Liver (tissue), 2 donors: Measurements from ENCODE around the gene C1S.

ENCODE experiments used
- GABPA ChIP-seq, 2 donors: IDR thresholded peaks in 1 of 2; conservative IDR thresholded peaks in 1 of 2; 2 replicates each; pipeline ENCODE4 v1.6.1; 2016; ENCODE audit warnings: antibody characterized with exemption in 2 of 2, mild to moderate bottlenecking in 1 of 2, moderate library complexity in 1 of 2
- TAF1 ChIP-seq: conservative IDR thresholded peaks from 2 replicates; pipeline ENCODE4 v1.6.1; 2016; ENCODE audit warnings: antibody characterized with exemption, mild to moderate bottlenecking
- donor health status: healthy.

- TF ChIP-seq TAF1 (no peak), GABPA (IDR thresholded peaks at IDR 0.05 in 1 of 2, conservative IDR thresholded peaks at IDR 0.05 in 1 of 2) (no peak)
These were observed 15.4 kb downstream of the C1S start for GRCh38 chr12:7075939-7076338.
